HL-60 (cell line): ENCODE data around the gene FRMPD4.
"Not testable (repeated sequence)": the region's sequence is repeated elsewhere in the genome, so short reads cannot be mapped to it uniquely, and the experiment has no call there.

ENCODE experiments used
- DNase-seq, 2 experiments: peaks; one replicate each; pipeline ENCODE4 v3.0.0-alpha.2; 2010 to 2020; ENCODE audit warnings: low read depth in 1 of 2, low spot score in 1 of 2
- H3K27ac ChIP-seq: fragments of 250-450 bp; sonication (Bioruptor Pico); replicated peaks from 2 replicates; pipeline ENCODE4 v1.5.1; 2020; ENCODE audit warnings: mild to moderate bottlenecking, moderate library complexity
- H3K27me3 ChIP-seq: fragments of 250-450 bp; sonication (Bioruptor Pico); 2 replicates; pipeline ENCODE4 v1.5.1; 2021; ENCODE audit warnings: mild to moderate bottlenecking, moderate library complexity; ENCODE audit not compliant: insufficient read depth, poor library complexity, severe bottlenecking
- H3K4me3 ChIP-seq: replicated peaks from 2 replicates; pipeline ENCODE4 v1.5.1; 2011; ENCODE audit warnings: mild to moderate bottlenecking, control low read depth, low read length; ENCODE audit not compliant: insufficient read depth
- CTCF ChIP-seq: IDR thresholded peaks from one replicate; pipeline ENCODE4 v1.5.1; 2011; ENCODE audit warnings: low read length, control low read depth, inconsistent platforms; ENCODE audit not compliant: insufficient read depth
- GABPA ChIP-seq: IDR thresholded peaks from 2 replicates; pipeline ENCODE4 v1.6.1; 2012; ENCODE audit warnings: low read depth
- POLR2AphosphoS5 ChIP-seq: IDR thresholded peaks from 2 replicates; pipeline ENCODE4 v1.6.1; 2012; ENCODE audit warnings: low read depth
- REST ChIP-seq: IDR thresholded peaks from 2 replicates; pipeline ENCODE4 v1.6.1; 2012; ENCODE audit warnings: low read depth; ENCODE audit not compliant: insufficient replicate concordance
- SPI1 ChIP-seq: IDR thresholded peaks from 2 replicates; pipeline ENCODE4 v1.6.1; 2012; ENCODE audit warnings: low read depth, mild to moderate bottlenecking, borderline replicate concordance

The FRMPD4 gene

GRCh38 chrX:12153317-12153716 is 15.0 kb downstream of the FRMPD4 start:
- Histone ChIP-seq H3K27ac (no peak overlapping the region), H3K27me3 (no peaks in the 10 kb centered on the region), H3K4me3 (no peak overlapping the region)
- DNase-seq = no peak
- no peak for TF ChIP-seq SPI1

GRCh38 chrX:12153741-12154140 is 15.5 kb downstream of the FRMPD4 start:
- TF ChIP-seq GABPA = no peak
- TF ChIP-seq SPI1 = no peak
- TF ChIP-seq REST = no peak
- no peak for TF ChIP-seq CTCF
- TF ChIP-seq POLR2AphosphoS5 = no peak
- Histone ChIP-seq H3K27me3 (no peaks in the 10 kb centered on the region), H3K27ac (no peak overlapping the region), H3K4me3 (no peak overlapping the region)
- DNase-seq = no peak

GRCh38 chrX:12159799-12160198 is 21.5 kb downstream of the FRMPD4 start:
- DNase-seq = no peak
- Histone ChIP-seq H3K4me3 (no peak overlapping the region), H3K27ac (no peak overlapping the region), H3K27me3 (no peaks in the 10 kb centered on the region)
- TF ChIP-seq CTCF = no peak
- TF ChIP-seq REST = no peak
- no peak for TF ChIP-seq SPI1
- no peak for TF ChIP-seq POLR2AphosphoS5
- no peak for TF ChIP-seq GABPA

- DNase-seq = no peak
- no peak for TF ChIP-seq GABPA
- no peak for TF ChIP-seq CTCF
- TF ChIP-seq REST = no peak
- TF ChIP-seq SPI1 = no peak
- TF ChIP-seq POLR2AphosphoS5 = no peak
- no peak overlapping the region for H3K27ac ChIP-seq
- no peak overlapping the region for H3K4me3 ChIP-seq
- no peaks in the 10 kb centered on the region for H3K27me3 ChIP-seq
These were observed 24.1 kb downstream of the FRMPD4 start for GRCh38 chrX:12162420-12162819.

GRCh38 chrX:12164180-12164579 is 25.9 kb downstream of the FRMPD4 start:
- H3K27me3 ChIP-seq, H3K27ac ChIP-seq, H3K4me3 ChIP-seq, DNase-seq: not testable (repeated sequence)
